ENCODE data around the gene PHLDA2. TPM values are rescaled to one million over a fixed set of nuclear protein-coding genes. Genes with fewer than 3 reads are reported as not detected.

The PHLDA2 gene
- total and polyA plus RNA-seq, 2 of the 13 experiments (the other 11 are each of a cell fraction or from before 2014, with no cell fraction given) = 0.55 to 0.78 TPM

DNA sequence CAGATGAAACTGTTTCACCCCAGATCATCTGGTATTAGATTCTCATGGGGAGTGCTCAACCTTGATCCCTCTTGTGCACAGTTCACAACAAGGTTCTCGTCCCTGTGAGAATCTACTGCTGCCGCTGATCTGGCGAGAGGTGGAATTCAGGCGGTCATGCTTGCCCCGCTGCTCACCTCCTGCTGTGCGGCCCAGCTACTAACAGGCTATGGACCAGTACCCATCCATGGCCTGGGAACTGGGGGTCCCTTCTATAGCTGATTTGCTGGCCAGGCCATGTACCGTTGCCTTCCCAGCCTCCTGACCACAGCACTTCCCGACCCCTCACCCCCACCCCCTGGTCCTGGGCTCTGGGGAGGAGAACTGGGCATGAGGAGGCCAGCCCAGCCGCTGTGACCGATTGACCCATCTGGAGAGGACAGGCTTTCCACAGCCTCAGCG lies 2.6 kb downstream of the PHLDA2 start:
- Histone ChIP-seq H3K79me2 (ENCODE audit: insufficient read depth, low read length) (no peaks in the 10 kb centered on the region), H3K27ac (ENCODE audit: extremely low read length, insufficient read depth, low read length) (no peak overlapping the region), H3K9ac (ENCODE audit: insufficient read depth, low read depth, low read length) (no peak overlapping the region), H3K4me1 (ENCODE audit: insufficient read depth, low read length) (peaks cover 22% of the 10 kb centered on the region), H3K27me3 (ENCODE audit: control insufficient read depth in 1 of 2, insufficient read depth in 2 of 2, low read length in 2 of 2) (peaks cover 7 to 32% of the 10 kb centered on the region in 2 experiments), H3K4me3 (replicated peaks in 1 of 3; ENCODE audit: insufficient read depth in 1 of 3, low read depth in 2 of 3, low read length in 3 of 3) (no peak overlapping the region), H3K9me3 (ENCODE audit: low read length) (no peaks in the 10 kb centered on the region), H3K4me2 (ENCODE audit: low read depth, low read length) (no peak overlapping the region), H4K20me1 (ENCODE audit: insufficient read depth, low read length) (0 out of 2 replicates have a peak, but pooled peaks cover 2% of the 10 kb centered on the region), H2AFZ (ENCODE audit: low read length) (no peak overlapping the region), H3K36me3 (replicated peaks in 1 of 2; ENCODE audit: control insufficient read depth in 1 of 2, insufficient read depth in 2 of 2, low read length in 2 of 2) (no peaks in the 10 kb centered on the region)
- DNase-seq (ENCODE audit: low spot score) (no peak), FAIRE-seq (no peak), ATAC-seq (no peak)
- POLR2A ChIA-PET = interaction anchor here (0.9 kb wide), 1 partner anchor 23 kb away, joined by 4 read pairs; no protein-coding TSS in a partner anchor
- no TSS peak for BruUV-seq (replicated peaks)
- CTCF ChIA-PET (ENCODE audit: low intra/inter-chr PET ratio, low total read pairs) = no interaction called here
- TF ChIP-seq ZNF546 (CRISPR knock-in tag; conservative IDR thresholded peaks at IDR 0.05) = no peak
- TF ChIP-seq ZNF101 (CRISPR knock-in tag; IDR thresholded peaks at IDR 0.05; ENCODE audit: borderline replicate concordance, low read depth) = no peak
- TF ChIP-seq ZNF792 (CRISPR knock-in tag; IDR thresholded peaks at IDR 0.05) = no peak
- TF ChIP-seq ZBTB33 (CRISPR knock-in tag; IDR thresholded peaks at IDR 0.05) = 0 out of 2 replicates have a peak, but pooled peaks have one; percentile 26
- intact Hi-C loops (cut with micrococcal nuclease; ENCODE audit: unreplicated experiment) (no loop called here), in situ Hi-C loops (cut with HindIII; ENCODE audit: extremely low pct_ligation_motif_present, low pct_unique_long_range_greater_than_20kb) (no loop called here)
- 90% methylated on average over 3 of the region's 11 CpGs for WGBS (ENCODE audit: low lambda C conversion rate)

DNA sequence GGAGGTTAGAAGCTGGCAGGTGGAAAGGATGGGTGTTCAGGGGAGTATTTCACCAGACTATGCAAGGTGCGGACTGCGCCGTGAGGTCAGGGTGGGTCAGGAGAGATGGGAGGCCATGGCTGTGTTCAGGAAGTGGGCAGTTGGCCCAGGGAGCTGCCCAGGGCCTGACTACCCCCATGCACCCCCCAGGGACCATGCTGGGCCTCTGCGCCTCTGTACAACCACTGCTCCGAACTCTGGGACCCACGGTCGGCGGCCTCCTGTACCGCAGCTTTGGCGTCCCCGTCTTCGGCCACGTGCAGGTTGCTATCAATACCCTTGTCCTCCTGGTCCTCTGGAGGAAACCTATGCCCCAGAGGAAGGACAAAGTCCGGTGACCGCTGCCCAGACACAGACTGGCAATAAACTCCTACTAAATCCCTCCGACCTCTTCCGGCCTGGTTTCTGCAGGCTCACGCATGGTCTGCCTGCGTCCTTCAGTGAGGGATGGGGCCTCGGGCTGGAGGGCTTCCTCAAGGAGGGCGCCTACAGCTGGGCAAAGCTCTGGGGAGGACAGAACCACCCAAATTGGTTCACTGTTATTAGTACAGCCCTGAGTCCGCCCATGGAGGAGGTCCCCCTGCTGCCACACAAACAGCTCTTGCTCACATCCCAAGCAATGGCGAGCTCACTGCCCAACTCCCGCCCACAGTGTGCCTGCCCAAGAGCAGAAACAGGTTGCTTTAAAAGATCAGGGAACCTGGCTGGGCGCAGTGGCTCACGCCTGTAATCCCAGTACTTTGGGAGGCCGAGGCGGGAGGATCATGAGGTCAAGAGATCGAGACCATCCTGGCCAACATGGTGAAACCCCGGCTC lies 4.2 kb downstream of the PHLDA2 start:
- DNase-seq (ENCODE audit: low spot score) = no peak
- Histone ChIP-seq H2AFZ (ENCODE audit: low read length) (no peak overlapping the region), H3K79me2 (ENCODE audit: insufficient read depth, low read length) (no peaks in the 10 kb centered on the region), H3K36me3 (replicated peaks in 1 of 2; ENCODE audit: control insufficient read depth in 1 of 2, insufficient read depth in 2 of 2, low read length in 2 of 2) (no peaks in the 10 kb centered on the region), H4K20me1 (ENCODE audit: insufficient read depth, low read length) (0 out of 2 replicates have a peak, but pooled peaks cover 2% of the 10 kb centered on the region), H3K27me3 (ENCODE audit: control insufficient read depth in 1 of 2, insufficient read depth in 2 of 2, low read length in 2 of 2) (peaks cover 6 to 32% of the 10 kb centered on the region in 2 experiments; a peak in 4 of 5 replicates), H3K27ac (ENCODE audit: extremely low read length, insufficient read depth, low read length) (no peak overlapping the region), H3K4me1 (ENCODE audit: insufficient read depth, low read length) (peaks cover 15% of the 10 kb centered on the region), H3K4me2 (ENCODE audit: low read depth, low read length) (peak overlapping the region; percentile 40; the same call in 1 of the 2 replicates), H3K4me3 (replicated peaks in 1 of 3; ENCODE audit: insufficient read depth in 1 of 3, low read depth in 2 of 3, low read length in 3 of 3) (no peak overlapping the region), H3K9ac (ENCODE audit: insufficient read depth, low read depth, low read length) (no peak overlapping the region), H3K9me3 (ENCODE audit: low read length) (no peaks in the 10 kb centered on the region)
- intact Hi-C loops (cut with micrococcal nuclease; ENCODE audit: unreplicated experiment) (no loop called here), in situ Hi-C loops (cut with HindIII; ENCODE audit: extremely low pct_ligation_motif_present, low pct_unique_long_range_greater_than_20kb) (no loop called here)
- BruUV-seq (replicated peaks) = no TSS peak
- ChIA-PET POLR2A (no interaction called here), CTCF (ENCODE audit: low intra/inter-chr PET ratio, low total read pairs) (no interaction called here)
- ATAC-seq = 0 out of 3 replicates have a peak, but pooled peaks have one; percentile 1
- WGBS (ENCODE audit: low lambda C conversion rate) = 65% methylated on average over 22 of the region's 30 CpGs
- no peak for FAIRE-seq
- TF ChIP-seq ZMYM2 (CRISPR knock-in tag; IDR thresholded peaks at IDR 0.05) (no peak), ARID4A (CRISPR knock-in tag; IDR thresholded peaks at IDR 0.05; ENCODE audit: borderline replicate concordance) (no peak), ZNF678 (CRISPR knock-in tag; IDR thresholded peaks at IDR 0.05) (no peak), ZC3H4 (CRISPR knock-in tag; IDR thresholded peaks at IDR 0.05; ENCODE audit: borderline replicate concordance) (no peak), KLF15 (CRISPR knock-in tag; IDR thresholded peaks at IDR 0.05; ENCODE audit: borderline replicate concordance) (no peak), ATRX (CRISPR knock-in tag; IDR thresholded peaks at IDR 0.05; ENCODE audit: borderline replicate concordance) (no peak), FOSL2 (CRISPR knock-in tag; IDR thresholded peaks at IDR 0.05) (no peak)

Data from HepG2 (cell line).